SK-N-SH treated with all-trans-retinoic acid at 6 μM for 48 hours (cell line): ENCODE measurements around the gene NT5DC1.

Experiments
- ATAC-seq: fragments of 200-7000 bp; cut with Tn5 transposase; 3 replicates; pipeline ENCODE4 v1.9.1; 2020; ENCODE audit warnings: mild to moderate bottlenecking, moderate library complexity
- ARNTL ChIP-seq: fragments of 450-650 bp; formaldehyde crosslinking; IDR thresholded peaks from 2 replicates; pipeline ENCODE4 v1.5.0; 2020; ENCODE audit warnings: low read depth, mild to moderate bottlenecking, moderate library complexity, borderline replicate concordance
- BACH2 ChIP-seq: fragments of 250-450 bp; sonication (Bioruptor Pico); IDR thresholded peaks from 2 replicates; pipeline ENCODE4 v1.9.0; 2021; ENCODE audit warnings: mild to moderate bottlenecking, borderline replicate concordance
- CREB5 ChIP-seq: fragments of 250-450 bp; sonication (Bioruptor Pico); IDR thresholded peaks from 2 replicates; pipeline ENCODE4 v1.5.1; 2020; ENCODE audit warnings: low read depth, mild to moderate bottlenecking, moderate library complexity
- CSDC2 ChIP-seq: fragments of 250-450 bp; sonication (Bioruptor Pico); IDR thresholded peaks from 2 replicates; pipeline ENCODE4 v1.5.0; 2020; ENCODE audit warnings: mild to moderate bottlenecking, moderate library complexity
- ESRRG ChIP-seq: fragments of 250-450 bp; sonication (Bioruptor Pico); IDR thresholded peaks from 2 replicates; pipeline ENCODE4 v1.6.1; 2021; ENCODE audit warnings: mild to moderate bottlenecking
- GLIS3 ChIP-seq: fragments of 250-450 bp; sonication (Bioruptor Pico); IDR thresholded peaks from 2 replicates; pipeline ENCODE4 v1.5.0; 2020; ENCODE audit warnings: mild to moderate bottlenecking, moderate library complexity
- ISL1 ChIP-seq: fragments of 250-450 bp; sonication (Bioruptor Pico); IDR thresholded peaks from 2 replicates; pipeline ENCODE4 v2.1.2; 2022; ENCODE audit warnings: mild to moderate bottlenecking, moderate library complexity
- OSR1 ChIP-seq: fragments of 250-450 bp; sonication (Bioruptor Pico); IDR thresholded peaks from 2 replicates; pipeline ENCODE4 v1.8.0; 2022; ENCODE audit warnings: moderate library complexity, mild to moderate bottlenecking, inconsistent platforms
- PATZ1 ChIP-seq: fragments of 250-450 bp; sonication (Bioruptor Pico); IDR thresholded peaks from 2 replicates; pipeline ENCODE4 v1.8.0; 2020; ENCODE audit warnings: mild to moderate bottlenecking, moderate library complexity, borderline replicate concordance
- PPARA ChIP-seq: fragments of 250-450 bp; sonication (Bioruptor Pico); IDR thresholded peaks from 2 replicates; pipeline ENCODE4 v1.5.0; 2020; ENCODE audit warnings: mild to moderate bottlenecking, borderline replicate concordance
- RARB ChIP-seq: fragments of 250-450 bp; sonication (Bioruptor Pico); IDR thresholded peaks from 2 replicates; pipeline ENCODE4 v1.8.0; 2021; ENCODE audit warnings: mild to moderate bottlenecking, moderate library complexity
- SNAI2 ChIP-seq: fragments of 250-450 bp; sonication (Bioruptor Pico); IDR thresholded peaks from 2 replicates; pipeline ENCODE4 v1.5.0; 2020; ENCODE audit warnings: mild to moderate bottlenecking, moderate library complexity
- TCF4 ChIP-seq: fragments of 250-450 bp; sonication (Bioruptor Pico); IDR thresholded peaks from 2 replicates; pipeline ENCODE4 v1.8.0; 2021; ENCODE audit warnings: mild to moderate bottlenecking, moderate library complexity, borderline replicate concordance
- TOX ChIP-seq: fragments of 250-450 bp; sonication (Bioruptor Pico); IDR thresholded peaks from 2 replicates; pipeline ENCODE4 v1.8.0; 2021; ENCODE audit warnings: mild to moderate bottlenecking, moderate library complexity, borderline replicate concordance
- TSHZ2 ChIP-seq: fragments of 250-450 bp; sonication (Bioruptor Pico); IDR thresholded peaks from 2 replicates; pipeline ENCODE4 v1.5.0; 2020; ENCODE audit warnings: mild to moderate bottlenecking, moderate library complexity
- ZC3H10 ChIP-seq: fragments of 250-450 bp; sonication (Bioruptor Pico); IDR thresholded peaks from 2 replicates; pipeline ENCODE4 v1.5.1; 2021; ENCODE audit warnings: mild to moderate bottlenecking, moderate library complexity
- ZFP3 ChIP-seq: fragments of 250-450 bp; sonication (Bioruptor Pico); IDR thresholded peaks from 2 replicates; pipeline ENCODE4 v1.5.0; 2020; ENCODE audit warnings: mild to moderate bottlenecking, moderate library complexity
- ZFP30 ChIP-seq: fragments of 450-650 bp; formaldehyde crosslinking; IDR thresholded peaks from 2 replicates; pipeline ENCODE4 v1.5.0; 2022; ENCODE audit warnings: mild to moderate bottlenecking, moderate library complexity
- ZNF565 ChIP-seq: fragments of 450-650 bp; formaldehyde crosslinking; conservative IDR thresholded peaks from 2 replicates; pipeline ENCODE4 v1.5.0; 2020; ENCODE audit warnings: low read depth, mild to moderate bottlenecking, moderate library complexity
- ZNF70 ChIP-seq: fragments of 450-650 bp; formaldehyde crosslinking; IDR thresholded peaks from 2 replicates; pipeline ENCODE4 v1.5.0; 2020; ENCODE audit warnings: mild to moderate bottlenecking, moderate library complexity

NT5DC1 gene

GRCh38 chr6:116229287-116229913, 128.7 kb downstream of the NT5DC1 start (continued):
- TF ChIP-seq TSHZ2 (no peak), ZFP30 (CRISPR knock-in tag) (no peak), RARB (CRISPR knock-in tag) (no peak)

GRCh38 chr6:116234689-116235088, 134.0 kb downstream of the NT5DC1 start:
- no peak for TF ChIP-seq BACH2 (CRISPR knock-in tag)
- no peak for TF ChIP-seq GLIS3
- no peak for TF ChIP-seq ZC3H10
- TF ChIP-seq ESRRG: no peak
- no peak for ATAC-seq

- ATAC-seq: no peak
- TF ChIP-seq OSR1 (CRISPR knock-in tag) (no peak), ARNTL (CRISPR knock-in tag) (no peak), PATZ1 (CRISPR knock-in tag) (no peak), ZFP3 (CRISPR knock-in tag) (no peak), CREB5 (no peak), CSDC2 (no peak), SNAI2 (CRISPR knock-in tag) (no peak), ISL1 (CRISPR knock-in tag) (no peak), ZC3H10 (no peak), TCF4 (CRISPR knock-in tag) (no peak), TSHZ2 (no peak), PPARA (CRISPR knock-in tag) (no peak), ESRRG (no peak), TOX (CRISPR knock-in tag) (no peak), ZNF70 (CRISPR knock-in tag) (no peak), BACH2 (CRISPR knock-in tag) (no peak)
These were observed 137.4 kb downstream of the NT5DC1 start for GRCh38 chr6:116238083-116238482.

GRCh38 chr6:116239256-116239655, 138.6 kb downstream of the NT5DC1 start:
- no peak for TF ChIP-seq OSR1 (CRISPR knock-in tag)
- no peak for TF ChIP-seq ZNF565 (CRISPR knock-in tag)
- no peak for TF ChIP-seq TSHZ2
- no peak for TF ChIP-seq TOX (CRISPR knock-in tag)
- no peak for TF ChIP-seq PATZ1 (CRISPR knock-in tag)
- no peak for TF ChIP-seq ESRRG
- TF ChIP-seq ZC3H10: no peak
- ATAC-seq: no peak
